ENCODE measurements around the gene SPAAR.

SPAAR gene

GRCh38 chr9:35899021-35899420 lies 10.3 kb upstream of the SPAAR start:
- DNase-seq (ENCODE audit: low read depth) = no peak
- no peak for TF ChIP-seq CTCF (IDR thresholded peaks at IDR 0.05; ENCODE audit: low read length, missing control alignments)
- no peak overlapping the region for H3K4me3 ChIP-seq (replicated peaks; ENCODE audit: low read depth, low read length)

- H3K4me3 ChIP-seq (replicated peaks; ENCODE audit: low read depth, low read length) = no peak overlapping the region
- peak; percentile 75 for DNase-seq (ENCODE audit: low read depth)
- TF ChIP-seq CTCF (IDR thresholded peaks at IDR 0.05; ENCODE audit: low read length, missing control alignments) = peak; percentile 59
Measured at GRCh38 chr9:35903049-35903448, 6.2 kb upstream of the SPAAR start.

GRCh38 chr9:35904338-35904737 lies 5.0 kb upstream of the SPAAR start:
- no peak overlapping the region for H3K4me3 ChIP-seq (replicated peaks; ENCODE audit: low read depth, low read length)
- no peak for DNase-seq (ENCODE audit: low read depth)
- TF ChIP-seq CTCF (IDR thresholded peaks at IDR 0.05; ENCODE audit: low read length, missing control alignments) = no peak

- no peak overlapping the region for H3K4me3 ChIP-seq (replicated peaks; ENCODE audit: low read depth, low read length)
- no peak for TF ChIP-seq CTCF (IDR thresholded peaks at IDR 0.05; ENCODE audit: low read length, missing control alignments)
- no peak for DNase-seq (ENCODE audit: low read depth)
Measured at GRCh38 chr9:35905051-35905781, 4.1 kb upstream of the SPAAR start.

GRCh38 chr9:35905912-35906679 lies 3.2 kb upstream of the SPAAR start, which contains the start of gene HRCT1:
TSS of gene HRCT1 (plus strand) at chr9:35906202. CDS start at chr9:35906288, 86 bp downstream.
- peak; percentile 97 for DNase-seq (ENCODE audit: low read depth)
- H3K4me3 ChIP-seq (replicated peaks; ENCODE audit: low read depth, low read length) = peak within 1 kb of the TSS; percentile 33
- no peak for TF ChIP-seq CTCF (IDR thresholded peaks at IDR 0.05; ENCODE audit: low read length, missing control alignments)

- DNase-seq (ENCODE audit: low read depth) = peak; percentile 92
- H3K4me3 ChIP-seq (replicated peaks; ENCODE audit: low read depth, low read length) = peak overlapping the region; percentile 33
- TF ChIP-seq CTCF (IDR thresholded peaks at IDR 0.05; ENCODE audit: low read length, missing control alignments) = no peak
Measured at GRCh38 chr9:35906923-35907699, 2.2 kb upstream of the SPAAR start.
